HEK293 (cell line): ENCODE results near the gene TDP1.
A peak's percentile ranks its signal among the peaks of the same experiment; 100 is the strongest.

ENCODE experiments used
- CTCF ChIA-PET: fragments of 350-600 bp; formaldehyde crosslinking; extraction: SDS; loops from one replicate; lab custom pipeline; 2021; ENCODE audit warnings: antibody characterized with exemption; lab: Yijun Ruan, JAX
- POLR2A ChIA-PET: fragments of 300-600 bp; formaldehyde crosslinking; extraction: SDS; loops from one replicate; lab custom pipeline; 2020; ENCODE audit warnings: antibody characterized with exemption, inconsistent platforms; lab: Yijun Ruan, JAX
- H3K27ac ChIP-seq: fragments of 200-500 bp; sonication (Bioruptor generic); 2 replicates; pipeline ENCODE4 v1.5.1; 2014; ENCODE audit warnings: low read depth, low read length, control low read depth, inconsistent platforms; ENCODE audit errors: extremely low read depth
- H3K36me3 ChIP-seq, 2 experiments: fragments of 200-500 bp in 1 of 2; sonication (Bioruptor generic) in 1 of 2; 1 replicate in 1 of 2; 2 replicates in 1 of 2; pipeline ENCODE4 v1.5.1; 2014 to 2017; ENCODE audit warnings: inconsistent platforms in 2 of 2, low read length in 2 of 2; ENCODE audit not compliant: control insufficient read depth in 2 of 2, insufficient read depth in 1 of 2
- H3K4me1 ChIP-seq: fragments of 200-500 bp; sonication (Bioruptor generic); 2 replicates; pipeline ENCODE4 v1.5.1; 2014; ENCODE audit warnings: mild to moderate bottlenecking, low read length, inconsistent platforms; ENCODE audit not compliant: control insufficient read depth, insufficient read depth
- H3K4me3 ChIP-seq: 2 replicates; pipeline ENCODE4 v1.5.1; 2011; ENCODE audit warnings: low read depth, mild to moderate bottlenecking, control low read depth, low read length, moderate library complexity
- H3K9me3 ChIP-seq: fragments of 200-500 bp; sonication (Bioruptor generic); 2 replicates; pipeline ENCODE4 v1.5.1; 2014; ENCODE audit warnings: low read depth, low read length, inconsistent platforms; ENCODE audit not compliant: control insufficient read depth, insufficient read depth
- EGR2 ChIP-seq: fragments of 450-650 bp; formaldehyde crosslinking; IDR thresholded peaks from 2 replicates; pipeline ENCODE4 v1.5.1; 2016; ENCODE audit warnings: low read depth, missing biosample characterization, missing genetic modification characterization
- GLIS1 ChIP-seq: fragments of 450-650 bp; formaldehyde crosslinking; IDR thresholded peaks from 2 replicates; pipeline ENCODE4 v1.5.1; 2016; ENCODE audit warnings: missing biosample characterization, missing genetic modification characterization
- SCRT2 ChIP-seq: fragments of 450-650 bp; formaldehyde crosslinking; IDR thresholded peaks from 2 replicates; pipeline ENCODE4 v1.5.1; 2016; ENCODE audit warnings: missing biosample characterization, missing genetic modification characterization
- SP2 ChIP-seq: fragments of 450-650 bp; formaldehyde crosslinking; IDR thresholded peaks from 2 replicates; pipeline ENCODE4 v1.5.1; 2016; ENCODE audit warnings: missing biosample characterization, missing genetic modification characterization
- SP3 ChIP-seq: fragments of 450-650 bp; formaldehyde crosslinking; IDR thresholded peaks from 2 replicates; pipeline ENCODE4 v1.5.1; 2016; ENCODE audit warnings: missing biosample characterization, missing genetic modification characterization
- TCF7L2 ChIP-seq: IDR thresholded peaks from 2 replicates; pipeline ENCODE4 v1.6.1; 2011; ENCODE audit warnings: low read depth, mild to moderate bottlenecking, inconsistent platforms, low read length, moderate library complexity, borderline replicate concordance
- ZFHX2 ChIP-seq: fragments of 450-650 bp; formaldehyde crosslinking; conservative IDR thresholded peaks from 2 replicates; pipeline ENCODE4 v1.5.1; 2016; ENCODE audit warnings: missing biosample characterization, missing genetic modification characterization
- ZIC2 ChIP-seq: fragments of 450-650 bp; formaldehyde crosslinking; IDR thresholded peaks from 2 replicates; pipeline ENCODE4 v1.5.1; 2016; ENCODE audit warnings: missing biosample characterization, missing genetic modification characterization
- ZNF114 ChIP-seq: fragments of 450-650 bp; formaldehyde crosslinking; IDR thresholded peaks from 2 replicates; pipeline ENCODE4 v1.5.0; 2017; ENCODE audit warnings: missing biosample characterization, missing genetic modification characterization
- ZNF335 ChIP-seq: fragments of 450-650 bp; formaldehyde crosslinking; conservative IDR thresholded peaks from 2 replicates; pipeline ENCODE4 v1.5.1; 2016; ENCODE audit warnings: missing biosample characterization, missing genetic modification characterization
- ZNF341 ChIP-seq: fragments of 450-650 bp; formaldehyde crosslinking; IDR thresholded peaks from 2 replicates; pipeline ENCODE4; 2016; ENCODE audit warnings: low read depth, missing biosample characterization, missing genetic modification characterization
- ZNF366 ChIP-seq: fragments of 450-650 bp; formaldehyde crosslinking; conservative IDR thresholded peaks from 2 replicates; pipeline ENCODE4 v1.5.1; 2016; ENCODE audit warnings: missing biosample characterization, missing genetic modification characterization
- ZNF473 ChIP-seq: fragments of 450-650 bp; formaldehyde crosslinking; IDR thresholded peaks from 2 replicates; pipeline ENCODE4 v1.5.1; 2017; ENCODE audit warnings: missing biosample characterization, missing genetic modification characterization
- ZNF561 ChIP-seq: fragments of 450-650 bp; IDR thresholded peaks from 2 replicates; pipeline ENCODE4 v1.5.1; 2018; ENCODE audit warnings: missing biosample characterization, missing genetic modification characterization, borderline replicate concordance
- ZNF626 ChIP-seq: fragments of 450-650 bp; sonication (Bioruptor Pico); formaldehyde crosslinking; IDR thresholded peaks from 2 replicates; pipeline ENCODE4 v1.5.1; 2018; ENCODE audit warnings: missing biosample characterization, missing genetic modification characterization, inconsistent platforms
- ZNF654 ChIP-seq: fragments of 450-650 bp; formaldehyde crosslinking; IDR thresholded peaks from 2 replicates; pipeline ENCODE4 v1.5.1; 2016; ENCODE audit warnings: low read depth, missing biosample characterization, missing genetic modification characterization
- TF ChIP-seq, protein P1 (sequence below): fragments of 450-650 bp; formaldehyde crosslinking; IDR thresholded peaks from 2 replicates; pipeline ENCODE4 v1.5.1; 2016; ENCODE audit warnings: missing biosample characterization, missing genetic modification characterization
- TF ChIP-seq, protein P2 (sequence below): fragments of 450-650 bp; formaldehyde crosslinking; IDR thresholded peaks from 2 replicates; pipeline ENCODE4 v1.5.1; 2017; ENCODE audit warnings: missing biosample characterization, missing genetic modification characterization
- TF ChIP-seq, protein P3 (sequence below): fragments of 450-650 bp; formaldehyde crosslinking; IDR thresholded peaks from 2 replicates; pipeline ENCODE4 v1.5.1; 2016; ENCODE audit warnings: missing biosample characterization, missing genetic modification characterization
- TF ChIP-seq, protein P4 (sequence below): fragments of 450-650 bp; formaldehyde crosslinking; IDR thresholded peaks from 2 replicates; pipeline ENCODE4 v1.5.1; 2016; ENCODE audit warnings: missing biosample characterization, missing genetic modification characterization, low read depth
- TF ChIP-seq, protein P5 (sequence below): fragments of 450-650 bp; formaldehyde crosslinking; IDR thresholded peaks from 2 replicates; pipeline ENCODE4 v1.5.1; 2016; ENCODE audit warnings: missing biosample characterization, missing genetic modification characterization
- TF ChIP-seq, protein P6 (sequence below): fragments of 450-650 bp; formaldehyde crosslinking; IDR thresholded peaks from 2 replicates; pipeline ENCODE4 v1.5.1; 2016; ENCODE audit warnings: missing biosample characterization, missing genetic modification characterization
- TF ChIP-seq, protein P7 (sequence below): fragments of 450-650 bp; formaldehyde crosslinking; IDR thresholded peaks from 2 replicates; pipeline ENCODE4 v1.5.1; 2016; ENCODE audit warnings: missing biosample characterization, missing genetic modification characterization

The TDP1 gene

DNA sequence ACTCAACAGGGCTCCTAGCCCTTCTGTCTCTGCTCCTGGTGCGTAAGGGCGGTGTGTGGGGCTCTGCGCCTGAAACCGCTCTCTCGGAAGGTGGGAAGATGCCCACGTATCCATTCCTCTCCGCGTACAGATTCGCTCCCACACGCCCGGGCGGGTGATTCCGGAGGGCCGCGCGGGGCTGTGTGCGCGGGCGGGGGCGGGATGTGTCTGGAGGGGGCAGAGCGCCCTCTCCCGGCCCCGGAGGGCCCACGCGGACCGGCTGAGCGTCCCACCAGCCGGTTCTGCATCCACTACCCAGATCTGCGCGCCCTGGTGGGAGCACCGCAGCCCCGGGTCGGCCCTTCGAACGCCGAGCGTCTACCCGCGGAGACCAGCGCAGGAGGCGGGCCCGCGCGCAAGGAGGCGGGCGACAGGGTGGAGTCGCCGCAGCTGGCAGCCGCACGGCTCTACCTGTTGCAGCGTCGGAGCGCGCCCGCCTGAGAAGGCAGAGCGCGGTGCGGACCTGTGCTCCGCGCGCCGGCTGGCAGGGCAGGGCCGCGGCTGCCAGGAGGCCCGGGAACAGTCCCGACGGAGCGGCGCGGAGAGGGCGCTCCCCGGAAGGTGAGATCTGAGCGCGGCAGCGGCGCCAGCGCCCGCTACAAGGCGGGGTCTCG lies 104.7 kb downstream of the TDP1 start (continued):
- TF ChIP-seq, protein P1, sequence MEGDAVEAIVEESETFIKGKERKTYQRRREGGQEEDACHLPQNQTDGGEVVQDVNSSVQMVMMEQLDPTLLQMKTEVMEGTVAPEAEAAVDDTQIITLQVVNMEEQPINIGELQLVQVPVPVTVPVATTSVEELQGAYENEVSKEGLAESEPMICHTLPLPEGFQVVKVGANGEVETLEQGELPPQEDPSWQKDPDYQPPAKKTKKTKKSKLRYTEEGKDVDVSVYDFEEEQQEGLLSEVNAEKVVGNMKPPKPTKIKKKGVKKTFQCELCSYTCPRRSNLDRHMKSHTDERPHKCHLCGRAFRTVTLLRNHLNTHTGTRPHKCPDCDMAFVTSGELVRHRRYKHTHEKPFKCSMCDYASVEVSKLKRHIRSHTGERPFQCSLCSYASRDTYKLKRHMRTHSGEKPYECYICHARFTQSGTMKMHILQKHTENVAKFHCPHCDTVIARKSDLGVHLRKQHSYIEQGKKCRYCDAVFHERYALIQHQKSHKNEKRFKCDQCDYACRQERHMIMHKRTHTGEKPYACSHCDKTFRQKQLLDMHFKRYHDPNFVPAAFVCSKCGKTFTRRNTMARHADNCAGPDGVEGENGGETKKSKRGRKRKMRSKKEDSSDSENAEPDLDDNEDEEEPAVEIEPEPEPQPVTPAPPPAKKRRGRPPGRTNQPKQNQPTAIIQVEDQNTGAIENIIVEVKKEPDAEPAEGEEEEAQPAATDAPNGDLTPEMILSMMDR, result peak; percentile 99
- TF ChIP-seq, protein P2, sequence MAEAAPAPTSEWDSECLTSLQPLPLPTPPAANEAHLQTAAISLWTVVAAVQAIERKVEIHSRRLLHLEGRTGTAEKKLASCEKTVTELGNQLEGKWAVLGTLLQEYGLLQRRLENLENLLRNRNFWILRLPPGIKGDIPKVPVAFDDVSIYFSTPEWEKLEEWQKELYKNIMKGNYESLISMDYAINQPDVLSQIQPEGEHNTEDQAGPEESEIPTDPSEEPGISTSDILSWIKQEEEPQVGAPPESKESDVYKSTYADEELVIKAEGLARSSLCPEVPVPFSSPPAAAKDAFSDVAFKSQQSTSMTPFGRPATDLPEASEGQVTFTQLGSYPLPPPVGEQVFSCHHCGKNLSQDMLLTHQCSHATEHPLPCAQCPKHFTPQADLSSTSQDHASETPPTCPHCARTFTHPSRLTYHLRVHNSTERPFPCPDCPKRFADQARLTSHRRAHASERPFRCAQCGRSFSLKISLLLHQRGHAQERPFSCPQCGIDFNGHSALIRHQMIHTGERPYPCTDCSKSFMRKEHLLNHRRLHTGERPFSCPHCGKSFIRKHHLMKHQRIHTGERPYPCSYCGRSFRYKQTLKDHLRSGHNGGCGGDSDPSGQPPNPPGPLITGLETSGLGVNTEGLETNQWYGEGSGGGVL (tag by site-specific recombination), result peak; percentile 58
- TF ChIP-seq, protein P3, sequence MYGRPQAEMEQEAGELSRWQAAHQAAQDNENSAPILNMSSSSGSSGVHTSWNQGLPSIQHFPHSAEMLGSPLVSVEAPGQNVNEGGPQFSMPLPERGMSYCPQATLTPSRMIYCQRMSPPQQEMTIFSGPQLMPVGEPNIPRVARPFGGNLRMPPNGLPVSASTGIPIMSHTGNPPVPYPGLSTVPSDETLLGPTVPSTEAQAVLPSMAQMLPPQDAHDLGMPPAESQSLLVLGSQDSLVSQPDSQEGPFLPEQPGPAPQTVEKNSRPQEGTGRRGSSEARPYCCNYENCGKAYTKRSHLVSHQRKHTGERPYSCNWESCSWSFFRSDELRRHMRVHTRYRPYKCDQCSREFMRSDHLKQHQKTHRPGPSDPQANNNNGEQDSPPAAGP (tag by site-specific recombination), result peak; percentile 32; the same call in 1 of the 2 replicates
- TF ChIP-seq, protein P4, sequence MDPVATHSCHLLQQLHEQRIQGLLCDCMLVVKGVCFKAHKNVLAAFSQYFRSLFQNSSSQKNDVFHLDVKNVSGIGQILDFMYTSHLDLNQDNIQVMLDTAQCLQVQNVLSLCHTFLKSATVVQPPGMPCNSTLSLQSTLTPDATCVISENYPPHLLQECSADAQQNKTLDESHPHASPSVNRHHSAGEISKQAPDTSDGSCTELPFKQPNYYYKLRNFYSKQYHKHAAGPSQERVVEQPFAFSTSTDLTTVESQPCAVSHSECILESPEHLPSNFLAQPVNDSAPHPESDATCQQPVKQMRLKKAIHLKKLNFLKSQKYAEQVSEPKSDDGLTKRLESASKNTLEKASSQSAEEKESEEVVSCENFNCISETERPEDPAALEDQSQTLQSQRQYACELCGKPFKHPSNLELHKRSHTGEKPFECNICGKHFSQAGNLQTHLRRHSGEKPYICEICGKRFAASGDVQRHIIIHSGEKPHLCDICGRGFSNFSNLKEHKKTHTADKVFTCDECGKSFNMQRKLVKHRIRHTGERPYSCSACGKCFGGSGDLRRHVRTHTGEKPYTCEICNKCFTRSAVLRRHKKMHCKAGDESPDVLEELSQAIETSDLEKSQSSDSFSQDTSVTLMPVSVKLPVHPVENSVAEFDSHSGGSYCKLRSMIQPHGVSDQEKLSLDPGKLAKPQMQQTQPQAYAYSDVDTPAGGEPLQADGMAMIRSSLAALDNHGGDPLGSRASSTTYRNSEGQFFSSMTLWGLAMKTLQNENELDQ, result no peak
- TF ChIP-seq GLIS1 (tag by site-specific recombination) (peak; percentile 51; the same call in 1 of the 2 replicates), ZNF561 (tag by site-specific recombination) (peak; percentile 77), SCRT2 (tag by site-specific recombination) (peak; percentile 100), ZNF473 (tag by site-specific recombination) (no peak), ZIC2 (tag by site-specific recombination) (peak; percentile 83), ZNF654 (tag by site-specific recombination) (peak; percentile 61), SP3 (peak; percentile 73), TCF7L2 (no peak), ZNF366 (tag by site-specific recombination) (peak; percentile 56; the same call in 1 of the 2 replicates), EGR2 (tag by site-specific recombination) (peak; percentile 98)
- TF ChIP-seq, protein P5, sequence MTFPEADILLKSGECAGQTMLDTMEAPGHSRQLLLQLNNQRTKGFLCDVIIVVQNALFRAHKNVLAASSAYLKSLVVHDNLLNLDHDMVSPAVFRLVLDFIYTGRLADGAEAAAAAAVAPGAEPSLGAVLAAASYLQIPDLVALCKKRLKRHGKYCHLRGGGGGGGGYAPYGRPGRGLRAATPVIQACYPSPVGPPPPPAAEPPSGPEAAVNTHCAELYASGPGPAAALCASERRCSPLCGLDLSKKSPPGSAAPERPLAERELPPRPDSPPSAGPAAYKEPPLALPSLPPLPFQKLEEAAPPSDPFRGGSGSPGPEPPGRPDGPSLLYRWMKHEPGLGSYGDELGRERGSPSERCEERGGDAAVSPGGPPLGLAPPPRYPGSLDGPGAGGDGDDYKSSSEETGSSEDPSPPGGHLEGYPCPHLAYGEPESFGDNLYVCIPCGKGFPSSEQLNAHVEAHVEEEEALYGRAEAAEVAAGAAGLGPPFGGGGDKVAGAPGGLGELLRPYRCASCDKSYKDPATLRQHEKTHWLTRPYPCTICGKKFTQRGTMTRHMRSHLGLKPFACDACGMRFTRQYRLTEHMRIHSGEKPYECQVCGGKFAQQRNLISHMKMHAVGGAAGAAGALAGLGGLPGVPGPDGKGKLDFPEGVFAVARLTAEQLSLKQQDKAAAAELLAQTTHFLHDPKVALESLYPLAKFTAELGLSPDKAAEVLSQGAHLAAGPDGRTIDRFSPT (tag by site-specific recombination), result 0 out of 2 replicates have a peak, but pooled peaks have one; percentile 31

DNA sequence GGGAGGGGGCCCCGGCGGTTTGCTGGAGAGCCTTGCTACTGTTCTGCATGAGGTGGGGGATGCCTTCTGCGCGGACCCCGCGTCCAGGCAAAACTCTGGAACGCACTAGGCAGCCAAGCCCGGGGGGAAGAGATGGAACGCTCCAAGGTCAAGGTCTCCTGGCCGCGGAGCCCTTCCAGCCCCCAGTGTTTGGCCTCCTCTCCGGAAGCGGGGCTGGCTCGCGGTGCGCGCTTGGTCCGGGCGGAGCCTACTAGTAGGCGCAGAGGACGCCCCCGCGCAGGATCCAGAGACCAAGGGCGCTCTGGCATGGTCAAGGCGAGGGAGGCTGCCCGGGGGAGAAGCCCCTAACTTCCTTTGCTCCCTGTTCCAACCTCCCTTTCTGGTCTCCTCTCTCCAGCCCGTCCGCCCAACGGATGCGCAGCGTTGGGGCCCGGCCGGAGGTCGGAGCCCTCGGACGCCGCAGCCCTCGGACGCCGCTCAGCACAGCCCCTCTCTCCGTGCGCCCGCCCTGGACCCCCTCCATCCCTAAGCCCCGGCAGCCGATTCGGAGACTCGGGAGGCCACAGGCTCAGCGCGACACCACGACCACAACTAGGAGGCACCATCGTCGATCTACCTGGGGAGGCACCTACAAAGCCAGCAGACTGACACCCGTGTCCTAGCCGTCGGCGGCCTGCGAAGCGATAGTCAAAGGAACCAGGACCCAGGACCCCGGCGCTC lies 105.4 kb downstream of the TDP1 start:
- Histone ChIP-seq H3K9me3 (no peaks in the 10 kb centered on the region), H3K4me3 (peak overlapping the region; percentile 50), H3K27ac (no peak overlapping the region), H3K36me3 (no peaks in the 10 kb centered on the region), H3K4me1 (no peaks in the 10 kb centered on the region; the same call in 1 of the 2 replicates)
- POLR2A ChIA-PET, result no interaction called here
- CTCF ChIA-PET, result interaction anchor here (2.9 kb wide), 1 partner anchor 88 kb away, joined by 13 read pairs; no protein-coding TSS in a partner anchor
- TF ChIP-seq ZNF341 (tag by site-specific recombination) (no peak), ZFHX2 (tag by site-specific recombination) (peak; percentile 79), ZNF335 (tag by site-specific recombination) (peak; percentile 94), SP2 (peak; percentile 14; the same call in 1 of the 2 replicates), ZNF114 (tag by site-specific recombination) (no peak), ZNF626 (tag by site-specific recombination) (no peak)
- TF ChIP-seq, protein P6, sequence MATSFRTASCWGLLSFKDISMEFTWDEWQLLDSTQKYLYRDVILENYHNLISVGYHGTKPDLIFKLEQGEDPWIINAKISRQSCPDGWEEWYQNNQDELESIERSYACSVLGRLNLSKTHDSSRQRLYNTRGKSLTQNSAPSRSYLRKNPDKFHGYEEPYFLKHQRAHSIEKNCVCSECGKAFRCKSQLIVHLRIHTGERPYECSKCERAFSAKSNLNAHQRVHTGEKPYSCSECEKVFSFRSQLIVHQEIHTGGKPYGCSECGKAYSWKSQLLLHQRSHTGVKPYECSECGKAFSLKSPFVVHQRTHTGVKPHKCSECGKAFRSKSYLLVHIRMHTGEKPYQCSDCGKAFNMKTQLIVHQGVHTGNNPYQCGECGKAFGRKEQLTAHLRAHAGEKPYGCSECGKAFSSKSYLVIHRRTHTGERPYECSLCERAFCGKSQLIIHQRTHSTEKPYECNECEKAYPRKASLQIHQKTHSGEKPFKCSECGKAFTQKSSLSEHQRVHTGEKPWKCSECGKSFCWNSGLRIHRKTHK, result no peak
- TF ChIP-seq, protein P7, sequence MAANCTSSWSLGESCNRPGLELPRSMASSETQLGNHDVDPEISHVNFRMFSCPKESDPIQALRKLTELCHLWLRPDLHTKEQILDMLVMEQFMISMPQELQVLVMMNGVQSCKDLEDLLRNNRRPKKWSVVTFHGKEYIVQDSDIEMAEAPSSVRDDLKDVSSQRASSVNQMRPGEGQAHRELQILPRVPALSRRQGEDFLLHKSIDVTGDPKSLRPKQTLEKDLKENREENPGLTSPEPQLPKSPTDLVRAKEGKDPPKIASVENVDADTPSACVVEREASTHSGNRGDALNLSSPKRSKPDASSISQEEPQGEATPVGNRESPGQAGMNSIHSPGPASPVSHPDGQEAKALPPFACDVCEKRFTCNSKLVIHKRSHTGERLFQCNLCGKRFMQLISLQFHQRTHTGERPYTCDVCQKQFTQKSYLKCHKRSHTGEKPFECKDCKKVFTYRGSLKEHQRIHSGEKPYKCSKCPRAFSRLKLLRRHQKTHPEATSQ (tag by site-specific recombination), result 0 out of 2 replicates have a peak, but pooled peaks have one; percentile 4
